ENCODE results near the gene EPHA4.

GRCh38 chr2:221529177-221529942 lies 42.7 kb downstream of the EPHA4 start:
- no peak for TF ChIP-seq CTCF (IDR thresholded peaks at IDR 0.05)
- no peak for TF ChIP-seq TCF7L2 (IDR thresholded peaks at IDR 0.05; ENCODE audit: low read depth, low read length)

All from Panc1 (cell line).